Measurements from ENCODE around the gene BRD1.

GRCh38 chr22:49856343-49856742, 28.7 kb upstream of the BRD1 start:
- TF ChIP-seq, protein P1, sequence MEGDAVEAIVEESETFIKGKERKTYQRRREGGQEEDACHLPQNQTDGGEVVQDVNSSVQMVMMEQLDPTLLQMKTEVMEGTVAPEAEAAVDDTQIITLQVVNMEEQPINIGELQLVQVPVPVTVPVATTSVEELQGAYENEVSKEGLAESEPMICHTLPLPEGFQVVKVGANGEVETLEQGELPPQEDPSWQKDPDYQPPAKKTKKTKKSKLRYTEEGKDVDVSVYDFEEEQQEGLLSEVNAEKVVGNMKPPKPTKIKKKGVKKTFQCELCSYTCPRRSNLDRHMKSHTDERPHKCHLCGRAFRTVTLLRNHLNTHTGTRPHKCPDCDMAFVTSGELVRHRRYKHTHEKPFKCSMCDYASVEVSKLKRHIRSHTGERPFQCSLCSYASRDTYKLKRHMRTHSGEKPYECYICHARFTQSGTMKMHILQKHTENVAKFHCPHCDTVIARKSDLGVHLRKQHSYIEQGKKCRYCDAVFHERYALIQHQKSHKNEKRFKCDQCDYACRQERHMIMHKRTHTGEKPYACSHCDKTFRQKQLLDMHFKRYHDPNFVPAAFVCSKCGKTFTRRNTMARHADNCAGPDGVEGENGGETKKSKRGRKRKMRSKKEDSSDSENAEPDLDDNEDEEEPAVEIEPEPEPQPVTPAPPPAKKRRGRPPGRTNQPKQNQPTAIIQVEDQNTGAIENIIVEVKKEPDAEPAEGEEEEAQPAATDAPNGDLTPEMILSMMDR (IDR thresholded peaks at IDR 0.05; ENCODE audit: low read depth, low read length, poor library complexity, severe bottlenecking) = no peak
- no peak for TF ChIP-seq EZH2phosphoT487 (IDR thresholded peaks at IDR 0.05; ENCODE audit: borderline replicate concordance, low read length)

Measured in DOHH2 (cell line).